Mesendoderm (in vitro differentiated cells): ENCODE results near the gene UBAP1L.

ENCODE experiments used
- DNase-seq: peaks from one replicate; pipeline ENCODE4 v3.0.0; 2013
- H2AK5ac ChIP-seq: 2 replicates; pipeline ENCODE4 v1.6.1; 2013; ENCODE audit warnings: low read length, inconsistent platforms
- H2BK120ac ChIP-seq: 2 replicates; pipeline ENCODE4 v1.6.1; 2013; ENCODE audit warnings: low read depth, mild to moderate bottlenecking, low read length, moderate library complexity, mixed read lengths
- H2BK15ac ChIP-seq: replicated peaks from 2 replicates; pipeline ENCODE4 v1.6.1; 2013; ENCODE audit warnings: low read depth, mild to moderate bottlenecking, moderate library complexity
- H2BK5ac ChIP-seq: 2 replicates; pipeline ENCODE4 v1.6.1; 2013; ENCODE audit warnings: low read length, inconsistent platforms
- H3K18ac ChIP-seq: 2 replicates; pipeline ENCODE4 v1.6.1; 2013; ENCODE audit warnings: mild to moderate bottlenecking, low read length, mixed read lengths
- H3K23ac ChIP-seq: one replicate; pipeline ENCODE4 v1.6.1; 2013; ENCODE audit warnings: low read length
- H3K27ac ChIP-seq: 2 replicates; pipeline ENCODE4 v1.5.1; 2013; ENCODE audit warnings: low read depth, mild to moderate bottlenecking, inconsistent platforms, low read length, moderate library complexity
- H3K27me3 ChIP-seq: 2 replicates; pipeline ENCODE4 v1.6.1; 2013; ENCODE audit warnings: low read length, control low read depth, mild to moderate bottlenecking, inconsistent platforms; ENCODE audit not compliant: insufficient read depth, poor library complexity
- H3K36me3 ChIP-seq: 2 replicates; pipeline ENCODE4 v1.6.1; 2013; ENCODE audit warnings: low read length, inconsistent platforms; ENCODE audit not compliant: control insufficient read depth, insufficient read depth
- H3K4ac ChIP-seq: one replicate; pipeline ENCODE4 v1.6.1; 2013; ENCODE audit warnings: low read depth, mild to moderate bottlenecking, low read length, moderate library complexity
- H3K4me1 ChIP-seq: 2 replicates; pipeline ENCODE4 v1.6.1; 2013; ENCODE audit warnings: low read depth, low read length, inconsistent platforms; ENCODE audit not compliant: control insufficient read depth
- H3K4me2 ChIP-seq: 2 replicates; pipeline ENCODE4 v1.6.1; 2013; ENCODE audit warnings: low read length
- H3K4me3 ChIP-seq: 2 replicates; pipeline ENCODE4 v1.5.1; 2013; ENCODE audit warnings: mild to moderate bottlenecking, low read length
- H3K56ac ChIP-seq: one replicate; pipeline ENCODE4 v1.6.1; 2013; ENCODE audit warnings: low read length
- H3K79me1 ChIP-seq: 2 replicates; pipeline ENCODE4 v1.6.1; 2013; ENCODE audit warnings: low read length, inconsistent platforms
- H3K79me2 ChIP-seq: 2 replicates; pipeline ENCODE4 v1.6.1; 2013; ENCODE audit warnings: mild to moderate bottlenecking, low read length; ENCODE audit not compliant: control insufficient read depth, insufficient read depth
- H3K9ac ChIP-seq: 2 replicates; pipeline ENCODE4 v1.6.1; 2013; ENCODE audit warnings: low read length, inconsistent platforms
- H4K5ac ChIP-seq: one replicate; pipeline ENCODE4 v1.6.1; 2013; ENCODE audit warnings: low read length
- H4K8ac ChIP-seq: one replicate; pipeline ENCODE4 v1.6.1; 2013; ENCODE audit warnings: low read depth, mild to moderate bottlenecking, control low read depth, low read length, moderate library complexity
- WGBS: extraction: QIAGEN DNeasy Blood & Tissue Kit; methylation state at CpG from one replicate; pipeline ENCODE4 v1.1.7; 2013; ENCODE audit warnings: low lambda C conversion rate, missing lambda C conversion rate; ENCODE audit not compliant: insufficient coverage; ENCODE audit errors: extremely low coverage; 5-methylcytosine and 5-hydroxymethylcytosine counted together

The UBAP1L gene

GRCh38 chr15:65099336-65099735 is 15.7 kb downstream of the UBAP1L start:
- Histone ChIP-seq H4K5ac (no peak overlapping the region), H3K4me2 (no peak overlapping the region)

DNA sequence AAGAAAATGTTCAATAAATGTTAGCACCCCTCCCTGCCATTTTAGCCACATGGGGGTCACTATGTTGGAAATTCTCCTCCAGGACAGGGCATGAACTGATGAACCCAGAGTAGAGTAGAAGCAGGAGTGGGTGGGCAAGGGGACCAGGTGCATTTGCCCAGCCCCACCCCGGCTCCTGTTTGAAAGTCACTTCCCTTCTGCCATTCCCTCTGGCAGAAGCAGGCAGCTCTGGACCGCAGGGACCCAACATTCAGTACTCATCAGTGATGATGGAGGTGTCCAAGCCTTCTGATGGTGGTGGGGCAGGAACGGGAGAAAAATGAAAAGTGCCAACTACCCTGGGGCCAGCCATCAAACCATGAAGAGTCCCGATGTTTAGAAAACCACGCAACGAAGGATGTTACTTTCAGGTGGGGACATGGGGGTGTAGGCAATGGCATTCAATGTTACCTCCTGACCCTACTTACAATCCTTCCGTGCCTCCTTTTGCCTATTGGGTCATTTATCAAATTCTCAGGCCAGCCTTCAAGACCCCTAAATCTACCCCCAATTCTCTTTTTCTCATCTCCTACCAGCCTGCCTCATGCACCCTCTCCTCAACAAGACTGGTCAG is 17.2 kb downstream of the UBAP1L start:
- H3K79me2 ChIP-seq = no peaks in the 10 kb centered on the region
- no peaks in the 10 kb centered on the region for H3K4me1 ChIP-seq
- H2BK5ac ChIP-seq = no peak overlapping the region
- H3K9ac ChIP-seq = no peak overlapping the region
- H3K56ac ChIP-seq = no peak overlapping the region
- H2AK5ac ChIP-seq = no peak overlapping the region
- H4K5ac ChIP-seq = no peak overlapping the region
- no peaks in the 10 kb centered on the region for H3K79me1 ChIP-seq
- no peaks in the 10 kb centered on the region for H3K27me3 ChIP-seq
- no peak overlapping the region for H3K23ac ChIP-seq
- WGBS = no CpG with 5 or more reads among the region's 7 CpGs
- H2BK15ac ChIP-seq = no peak overlapping the region
- H3K4me3 ChIP-seq = no peak overlapping the region
- no peak overlapping the region for H3K27ac ChIP-seq
- H3K4me2 ChIP-seq = no peak overlapping the region
- no peak overlapping the region for H2BK120ac ChIP-seq
- no peak overlapping the region for H3K18ac ChIP-seq
- no peaks in the 10 kb centered on the region for H3K36me3 ChIP-seq
- DNase-seq = no peak
- no peak overlapping the region for H3K4ac ChIP-seq
- H4K8ac ChIP-seq = no peak overlapping the region

More at GRCh38 chr15:65099336-65099735, 15.7 kb downstream of the UBAP1L start:
- no peak overlapping the region for H3K23ac ChIP-seq
- no peak overlapping the region for H2BK120ac ChIP-seq
- no peak overlapping the region for H3K9ac ChIP-seq
- H3K56ac ChIP-seq = no peak overlapping the region
- no peak overlapping the region for H3K27ac ChIP-seq
- no peak overlapping the region for H2AK5ac ChIP-seq
- H3K4ac ChIP-seq = no peak overlapping the region
- no peak overlapping the region for H2BK5ac ChIP-seq
- no peak overlapping the region for H4K8ac ChIP-seq
- no peak overlapping the region for H2BK15ac ChIP-seq
- no peaks in the 10 kb centered on the region for H3K36me3 ChIP-seq
- no peak overlapping the region for H3K18ac ChIP-seq
- no peaks in the 10 kb centered on the region for H3K79me2 ChIP-seq
- no peak overlapping the region for H3K4me3 ChIP-seq
- no CpG with 5 or more reads among the region's 5 CpGs for WGBS
- DNase-seq = no peak
- H3K79me1 ChIP-seq = no peaks in the 10 kb centered on the region
- no peaks in the 10 kb centered on the region for H3K4me1 ChIP-seq
- H3K27me3 ChIP-seq = no peaks in the 10 kb centered on the region

DNA sequence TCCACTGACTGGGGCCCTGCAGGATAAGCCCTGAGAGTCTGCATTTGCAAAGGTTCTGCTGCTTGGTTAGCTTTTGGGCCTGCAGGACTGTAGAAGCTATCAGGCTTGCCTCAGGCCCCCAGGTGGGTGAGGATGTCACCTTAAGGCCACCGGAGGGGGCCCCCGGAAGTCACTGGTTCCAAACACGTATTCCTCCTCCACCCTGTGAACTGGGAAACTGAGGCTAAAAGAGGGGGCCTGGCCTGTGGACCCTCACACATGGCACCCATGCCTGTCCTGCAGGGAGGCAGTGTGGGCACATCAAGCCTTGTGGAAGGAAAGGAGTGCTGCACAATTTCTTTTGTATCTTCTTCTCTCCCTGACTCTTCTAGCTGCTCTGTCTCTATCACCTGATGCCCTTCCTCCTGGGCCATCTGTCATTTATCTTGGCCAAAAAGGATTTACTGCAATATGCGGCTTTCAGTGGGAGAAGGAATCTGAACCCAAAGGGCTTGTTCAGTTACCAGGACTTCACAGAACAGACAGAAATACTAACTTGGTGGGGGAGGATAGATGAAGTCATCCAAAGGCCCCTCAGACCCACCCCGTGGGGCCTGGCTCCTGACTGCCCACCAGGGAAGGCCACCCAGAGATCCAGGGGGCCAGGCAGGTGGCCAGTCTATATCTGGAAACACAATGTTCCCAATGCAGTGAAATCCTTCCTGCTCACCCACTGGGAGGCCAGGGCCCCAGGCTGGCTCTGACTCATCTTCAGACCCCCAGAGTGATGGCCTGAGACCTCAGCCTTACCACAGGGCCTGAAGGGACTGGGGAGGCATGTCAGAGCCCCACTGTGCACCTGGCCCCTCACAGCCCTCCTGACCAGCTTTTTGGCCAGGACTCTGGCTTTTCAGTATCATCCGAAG is 18.3 kb downstream of the UBAP1L start:
- Histone ChIP-seq H2BK5ac (no peak overlapping the region), H2BK15ac (no peak overlapping the region), H3K27me3 (no peaks in the 10 kb centered on the region), H2AK5ac (no peak overlapping the region), H3K36me3 (no peaks in the 10 kb centered on the region), H3K4me3 (no peak overlapping the region), H3K56ac (no peak overlapping the region), H3K9ac (no peak overlapping the region), H3K23ac (no peak overlapping the region), H4K5ac (no peak overlapping the region), H2BK120ac (no peak overlapping the region), H3K4ac (no peak overlapping the region), H3K27ac (no peak overlapping the region), H3K79me2 (no peaks in the 10 kb centered on the region), H3K79me1 (no peaks in the 10 kb centered on the region), H3K4me1 (no peaks in the 10 kb centered on the region), H4K8ac (no peak overlapping the region), H3K18ac (no peak overlapping the region), H3K4me2 (no peak overlapping the region)
- no peak for DNase-seq
- no CpG with 5 or more reads among the region's 6 CpGs for WGBS

- H2AK5ac ChIP-seq = no peak overlapping the region
- no peaks in the 10 kb centered on the region for H3K79me1 ChIP-seq
- no peak overlapping the region for H3K56ac ChIP-seq
- no peaks in the 10 kb centered on the region for H3K4me1 ChIP-seq
- H2BK15ac ChIP-seq = no peak overlapping the region
- H3K79me2 ChIP-seq = no peaks in the 10 kb centered on the region
- no peak overlapping the region for H3K27ac ChIP-seq
- H2BK5ac ChIP-seq = no peak overlapping the region
- H4K8ac ChIP-seq = no peak overlapping the region
- no CpG with 5 or more reads among the region's 6 CpGs for WGBS
- H2BK120ac ChIP-seq = no peak overlapping the region
- H3K9ac ChIP-seq = no peak overlapping the region
- no peak overlapping the region for H3K4ac ChIP-seq
- H3K4me3 ChIP-seq = no peak overlapping the region
- no peaks in the 10 kb centered on the region for H3K36me3 ChIP-seq
- H3K4me2 ChIP-seq = no peak overlapping the region
- H4K5ac ChIP-seq = no peak overlapping the region
- H3K27me3 ChIP-seq = no peaks in the 10 kb centered on the region
- no peak overlapping the region for H3K18ac ChIP-seq
- no peak for DNase-seq
- H3K23ac ChIP-seq = no peak overlapping the region
These were observed 19.3 kb downstream of the UBAP1L start for GRCh38 chr15:65095747-65096104.

- H3K27me3 ChIP-seq = no peaks in the 10 kb centered on the region
- no peak for DNase-seq
- no peaks in the 10 kb centered on the region for H3K79me2 ChIP-seq
- H2BK15ac ChIP-seq = no peak overlapping the region
- no peak overlapping the region for H4K5ac ChIP-seq
- no peaks in the 10 kb centered on the region for H3K4me1 ChIP-seq
- H2AK5ac ChIP-seq = no peak overlapping the region
- H3K79me1 ChIP-seq = no peaks in the 10 kb centered on the region
- H3K4me3 ChIP-seq = no peak overlapping the region
- H3K4me2 ChIP-seq = no peak overlapping the region
- H2BK5ac ChIP-seq = no peak overlapping the region
- H3K56ac ChIP-seq = no peak overlapping the region
- no peaks in the 10 kb centered on the region for H3K36me3 ChIP-seq
- no peak overlapping the region for H3K4ac ChIP-seq
- H2BK120ac ChIP-seq = no peak overlapping the region
- no peak overlapping the region for H3K23ac ChIP-seq
- no peak overlapping the region for H4K8ac ChIP-seq
- H3K18ac ChIP-seq = no peak overlapping the region
- no peak overlapping the region for H3K9ac ChIP-seq
- no CpG with 5 or more reads among the region's 5 CpGs for WGBS
- H3K27ac ChIP-seq = no peak overlapping the region
These were observed 19.8 kb downstream of the UBAP1L start for GRCh38 chr15:65095011-65095746.
